GM18517 (cell line): Measurements from ENCODE around the gene UNC93B1.

Experiments
- ATAC-seq: cut with Tn5 transposase; IDR thresholded peaks from one replicate; pipeline ENCODE4 v1.9.1; 2021; ENCODE audit warnings: mild to moderate bottlenecking, moderate library complexity; ENCODE audit not compliant: unreplicated experiment

UNC93B1 gene

GRCh38 chr11:68024508-68024907 is 20.6 kb upstream of the UNC93B1 start:
- ATAC-seq = no peak

GRCh38 chr11:68022531-68022930 is 18.6 kb upstream of the UNC93B1 start:
- no peak for ATAC-seq

GRCh38 chr11:68021167-68021787 is 17.4 kb upstream of the UNC93B1 start:
- no peak for ATAC-seq

GRCh38 chr11:68020575-68020974 is 16.7 kb upstream of the UNC93B1 start:
- no peak for ATAC-seq

GRCh38 chr11:68019486-68019885 is 15.6 kb upstream of the UNC93B1 start:
- ATAC-seq = no peak

GRCh38 chr11:68018730-68019190 is 14.9 kb upstream of the UNC93B1 start:
- no peak for ATAC-seq

GRCh38 chr11:68017980-68018729 is 14.3 kb upstream of the UNC93B1 start:
- ATAC-seq = no peak

- ATAC-seq = no peak
These were observed 13.3 kb upstream of the UNC93B1 start for GRCh38 chr11:68016904-68017817.

GRCh38 chr11:68016161-68016903 is 12.4 kb upstream of the UNC93B1 start:
- no peak for ATAC-seq

GRCh38 chr11:68015467-68015866 is 11.6 kb upstream of the UNC93B1 start:
- ATAC-seq = no peak

GRCh38 chr11:68014947-68015447 is 11.1 kb upstream of the UNC93B1 start:
- no peak for ATAC-seq

GRCh38 chr11:68014157-68014946 is 10.5 kb upstream of the UNC93B1 start:
- no peak for ATAC-seq

- ATAC-seq = no peak
These were observed 9.8 kb upstream of the UNC93B1 start for GRCh38 chr11:68013611-68014156.

GRCh38 chr11:68012843-68013610 is 9.1 kb upstream of the UNC93B1 start:
- ATAC-seq = no peak

GRCh38 chr11:68012044-68012842 is 8.3 kb upstream of the UNC93B1 start:
- ATAC-seq = no peak

GRCh38 chr11:68011051-68011943 is 7.4 kb upstream of the UNC93B1 start:
- no peak for ATAC-seq
